DOHH2 (cell line): ENCODE measurements around the gene GAREM1.

Experiments used
- CTCF ChIP-seq: fragments of 200-600 bp; sonication (generic); IDR thresholded peaks from one replicate; pipeline ENCODE4 v1.5.1; 2014; ENCODE audit warnings: antibody characterized with exemption, mild to moderate bottlenecking, low read depth, low read length; ENCODE audit not compliant: poor library complexity, severe bottlenecking
- EZH2phosphoT487 ChIP-seq: fragments of 200-600 bp; sonication (generic); IDR thresholded peaks from 2 replicates; pipeline ENCODE4 v1.6.1; 2017; ENCODE audit warnings: borderline replicate concordance, mild to moderate bottlenecking, antibody characterized with exemption, low read length, moderate library complexity, mixed read lengths

GRCh38 chr18:32427084-32427900, 43.4 kb downstream of the GAREM1 start:
- TF ChIP-seq EZH2phosphoT487: no peak
- no peak for TF ChIP-seq CTCF
